Osteocyte (in vitro differentiated cells): ENCODE data around the gene NUP210L. TPM values are rescaled to one million over a fixed set of nuclear protein-coding genes. Genes with fewer than 3 reads are reported as not detected.

Source experiments
- DNase-seq: peaks from one replicate; pipeline ENCODE4 v3.0.0; 2021; ENCODE audit warnings: mixed read lengths; ENCODE audit not compliant: unreplicated experiment; ENCODE audit errors: extremely low spot score
- H3K27ac Mint-ChIP-seq: one replicate; pipeline ENCODE4 v1.8.0; 2021; ENCODE audit warnings: mild to moderate bottlenecking, mixed read lengths; ENCODE audit not compliant: unreplicated experiment
- H3K27me3 Mint-ChIP-seq: one replicate; pipeline ENCODE4 v1.8.0; 2021; ENCODE audit warnings: mixed read lengths; ENCODE audit not compliant: unreplicated experiment
- H3K36me3 Mint-ChIP-seq: one replicate; pipeline ENCODE4 v1.8.0; 2021; ENCODE audit warnings: mixed read lengths; ENCODE audit not compliant: unreplicated experiment
- H3K4me1 Mint-ChIP-seq: one replicate; pipeline ENCODE4 v1.8.0; 2021; ENCODE audit warnings: mixed read lengths; ENCODE audit not compliant: unreplicated experiment
- H3K4me3 Mint-ChIP-seq: one replicate; pipeline ENCODE4 v1.8.0; 2021; ENCODE audit warnings: mild to moderate bottlenecking, moderate library complexity, mixed read lengths; ENCODE audit not compliant: unreplicated experiment
- H3K9me3 Mint-ChIP-seq: one replicate; pipeline ENCODE4 v1.8.0; 2021; ENCODE audit warnings: mixed read lengths; ENCODE audit not compliant: unreplicated experiment
- microRNA-seq: library from miRNA; unstranded; fragments of <30 nt; microRNA quantifications from one replicate; pipeline ENCODE4 v1.1.0, GENCODE V29; 2020; ENCODE audit not compliant: unreplicated experiment
- total RNA-seq: library from RNA; stranded (reverse); gene quantifications from 2 replicates; pipeline ENCODE4 v1.2.1, GENCODE V29; 2021
- TF ChIP-seq, protein P1 (sequence below): fragments of 200-600 bp; sonication (generic); IDR thresholded peaks from 2 replicates; pipeline ENCODE4 v1.5.0; 2021; ENCODE audit warnings: antibody characterized with exemption, mild to moderate bottlenecking, moderate library complexity

Gene NUP210L
- total RNA-seq, 1 donor from 2014 or later: not detected

DNA sequence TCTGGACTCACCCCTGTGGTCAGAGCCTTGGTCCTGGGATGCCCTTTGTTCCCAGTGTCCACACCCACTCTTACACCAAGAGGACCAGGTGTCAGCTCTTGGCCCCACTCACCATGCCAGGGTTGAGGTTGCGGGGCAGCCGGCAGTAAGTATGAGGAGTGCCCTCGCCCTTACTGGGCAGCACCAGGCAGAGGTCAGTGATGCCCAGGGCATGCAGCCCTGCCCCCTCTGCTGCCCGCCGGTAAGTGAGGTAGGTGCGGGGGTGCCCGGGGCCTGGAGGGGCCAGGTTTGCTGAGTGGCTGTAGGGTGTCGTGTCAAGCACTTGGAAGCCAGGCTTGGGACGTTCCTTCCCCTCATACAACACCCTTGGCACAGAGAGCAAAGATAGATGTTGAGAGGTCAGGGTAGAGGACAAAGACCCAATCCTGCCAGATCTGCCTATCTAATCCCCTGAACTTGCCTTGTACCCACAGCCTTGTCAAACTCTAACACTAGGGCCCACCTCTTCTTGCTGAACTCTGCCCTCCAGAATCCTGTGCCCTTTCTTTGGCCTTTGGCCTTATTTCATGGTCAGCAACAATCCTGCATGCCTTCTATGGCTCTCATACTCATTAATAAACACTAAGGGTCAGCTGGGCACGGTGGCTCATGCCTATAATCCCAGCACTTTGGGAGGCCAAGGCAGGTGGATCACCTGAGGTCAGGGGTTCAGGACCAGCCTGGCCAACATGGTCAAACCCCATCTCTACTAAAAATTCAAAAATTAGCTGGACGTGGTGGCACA is 211.9 kb downstream of the NUP210L start:
- H3K27me3 Mint-ChIP-seq: no peaks in the 10 kb centered on the region
- peaks cover 18% of the 10 kb centered on the region for H3K4me1 Mint-ChIP-seq
- no peaks in the 10 kb centered on the region for H3K9me3 Mint-ChIP-seq
- H3K4me3 Mint-ChIP-seq: no peak overlapping the region
- no peak overlapping the region for H3K27ac Mint-ChIP-seq
- DNase-seq: no peak
- TF ChIP-seq, protein P1, sequence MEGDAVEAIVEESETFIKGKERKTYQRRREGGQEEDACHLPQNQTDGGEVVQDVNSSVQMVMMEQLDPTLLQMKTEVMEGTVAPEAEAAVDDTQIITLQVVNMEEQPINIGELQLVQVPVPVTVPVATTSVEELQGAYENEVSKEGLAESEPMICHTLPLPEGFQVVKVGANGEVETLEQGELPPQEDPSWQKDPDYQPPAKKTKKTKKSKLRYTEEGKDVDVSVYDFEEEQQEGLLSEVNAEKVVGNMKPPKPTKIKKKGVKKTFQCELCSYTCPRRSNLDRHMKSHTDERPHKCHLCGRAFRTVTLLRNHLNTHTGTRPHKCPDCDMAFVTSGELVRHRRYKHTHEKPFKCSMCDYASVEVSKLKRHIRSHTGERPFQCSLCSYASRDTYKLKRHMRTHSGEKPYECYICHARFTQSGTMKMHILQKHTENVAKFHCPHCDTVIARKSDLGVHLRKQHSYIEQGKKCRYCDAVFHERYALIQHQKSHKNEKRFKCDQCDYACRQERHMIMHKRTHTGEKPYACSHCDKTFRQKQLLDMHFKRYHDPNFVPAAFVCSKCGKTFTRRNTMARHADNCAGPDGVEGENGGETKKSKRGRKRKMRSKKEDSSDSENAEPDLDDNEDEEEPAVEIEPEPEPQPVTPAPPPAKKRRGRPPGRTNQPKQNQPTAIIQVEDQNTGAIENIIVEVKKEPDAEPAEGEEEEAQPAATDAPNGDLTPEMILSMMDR: no peak
- peaks cover 15% of the 10 kb centered on the region for H3K36me3 Mint-ChIP-seq

Small RNA genes lying within 50 kb of the gene (microRNA-seq; reads per million reads assigned to microRNA genes)
- not detected for gene MIR190B
- not detected for gene MIR5698
- not detected for gene MIR6737

Other genes with a start within 250 kb of the NUP210L start
- gene GATAD2B, start 232.1 kb downstream of the NUP210L start, total RNA-seq: 63.2 and 66.7 TPM in 2 replicates
- gene DENND4B, start 208.4 kb downstream of the NUP210L start, total RNA-seq: 48.0 and 53.1 TPM in 2 replicates
- 29.4 and 41.9 TPM in 2 replicates for gene CRTC2, start 196.5 kb downstream of the NUP210L start, total RNA-seq
- 93.2 and 95.3 TPM in 2 replicates for gene SLC39A1, start 191.5 kb downstream of the NUP210L start, total RNA-seq
- gene CREB3L4, start 187.2 kb downstream of the NUP210L start, total RNA-seq: 9.3 and 11.1 TPM in 2 replicates
- 138 and 143 TPM in 2 replicates for gene JTB, start 177.4 kb downstream of the NUP210L start, total RNA-seq
- gene RAB13, start 168.7 kb downstream of the NUP210L start, total RNA-seq: 153 and 162 TPM in 2 replicates
- gene RPS27, start 164.3 kb downstream of the NUP210L start, total RNA-seq: 1,646 and 1,797 TPM in 2 replicates
- 194 TPM in 2 replicates for gene TPM3, start 37.0 kb upstream of the NUP210L start, total RNA-seq
- not detected in 2 replicates for gene CFAP141, start 51.3 kb upstream of the NUP210L start, total RNA-seq
- gene UBAP2L, start 65.9 kb upstream of the NUP210L start, total RNA-seq: 224 and 236 TPM in 2 replicates
- 93.7 and 99.9 TPM in 2 replicates for gene HAX1, start 117.6 kb upstream of the NUP210L start, total RNA-seq
- gene AQP10, start 166.0 kb upstream of the NUP210L start, total RNA-seq: not detected in 2 replicates
- 94.4 and 98.5 TPM in 2 replicates for gene ATP8B2, start 170.5 kb upstream of the NUP210L start, total RNA-seq